ENCODE measurements around the gene CPED1. TPM values are rescaled to one million over a fixed set of nuclear protein-coding genes. Genes with fewer than 3 reads are reported as not detected.
"Not testable (repeated sequence)": the region's sequence is repeated elsewhere in the genome, so short reads cannot be mapped to it uniquely, and the experiment has no call there.

CPED1 gene
- total RNA-seq, 1 donor from 2014 or later, result 0.09 TPM

DNA sequence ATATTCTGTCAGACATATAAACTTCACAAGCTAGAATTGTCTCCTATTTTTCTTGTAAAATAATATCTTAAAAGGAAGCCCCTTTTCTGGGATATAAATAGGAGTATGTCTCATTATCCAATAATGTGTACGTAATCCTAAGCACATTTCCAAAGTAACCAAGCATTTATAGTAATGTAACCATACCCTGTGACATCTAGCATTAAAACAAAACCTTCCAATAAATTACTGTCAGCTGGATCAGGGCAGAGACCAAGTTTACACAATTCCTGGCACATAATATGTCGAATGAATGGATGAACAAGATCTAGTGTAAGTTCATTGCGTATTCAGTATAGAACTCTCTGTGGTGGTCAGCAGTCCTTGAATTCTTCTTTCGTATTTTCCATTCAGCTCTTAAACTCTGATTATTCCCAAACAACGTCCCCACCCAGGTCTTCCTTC is 14.3 kb downstream of the CPED1 start:
- Mint-ChIP-seq H3K9me3 (no peaks in the 10 kb centered on the region), H3K4me1 (no peaks in the 10 kb centered on the region), H3K27ac (no peak overlapping the region), H3K27me3 (peaks cover 12% of the 10 kb centered on the region), H3K4me3 (no peak overlapping the region), H3K36me3 (ENCODE audit: low read depth) (no peaks in the 10 kb centered on the region)
- intact Hi-C loops (cut with micrococcal nuclease), result no loop called here
- ChIA-PET POLR2A (interaction anchor here (1.0 kb wide), 1 partner anchor 97 kb away, joined by 3 read pairs; no protein-coding TSS in a partner anchor), CTCF (interaction anchor here (0.8 kb wide), 1 partner anchor 15 kb away, joined by 3 read pairs; the partner anchor contains the start of gene CPED1)
- no peak for DNase-seq
- no peak for ATAC-seq (ENCODE audit: low read depth)
- TF ChIP-seq, protein P1, sequence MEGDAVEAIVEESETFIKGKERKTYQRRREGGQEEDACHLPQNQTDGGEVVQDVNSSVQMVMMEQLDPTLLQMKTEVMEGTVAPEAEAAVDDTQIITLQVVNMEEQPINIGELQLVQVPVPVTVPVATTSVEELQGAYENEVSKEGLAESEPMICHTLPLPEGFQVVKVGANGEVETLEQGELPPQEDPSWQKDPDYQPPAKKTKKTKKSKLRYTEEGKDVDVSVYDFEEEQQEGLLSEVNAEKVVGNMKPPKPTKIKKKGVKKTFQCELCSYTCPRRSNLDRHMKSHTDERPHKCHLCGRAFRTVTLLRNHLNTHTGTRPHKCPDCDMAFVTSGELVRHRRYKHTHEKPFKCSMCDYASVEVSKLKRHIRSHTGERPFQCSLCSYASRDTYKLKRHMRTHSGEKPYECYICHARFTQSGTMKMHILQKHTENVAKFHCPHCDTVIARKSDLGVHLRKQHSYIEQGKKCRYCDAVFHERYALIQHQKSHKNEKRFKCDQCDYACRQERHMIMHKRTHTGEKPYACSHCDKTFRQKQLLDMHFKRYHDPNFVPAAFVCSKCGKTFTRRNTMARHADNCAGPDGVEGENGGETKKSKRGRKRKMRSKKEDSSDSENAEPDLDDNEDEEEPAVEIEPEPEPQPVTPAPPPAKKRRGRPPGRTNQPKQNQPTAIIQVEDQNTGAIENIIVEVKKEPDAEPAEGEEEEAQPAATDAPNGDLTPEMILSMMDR (IDR thresholded peaks at IDR 0.05), result no peak

DNA sequence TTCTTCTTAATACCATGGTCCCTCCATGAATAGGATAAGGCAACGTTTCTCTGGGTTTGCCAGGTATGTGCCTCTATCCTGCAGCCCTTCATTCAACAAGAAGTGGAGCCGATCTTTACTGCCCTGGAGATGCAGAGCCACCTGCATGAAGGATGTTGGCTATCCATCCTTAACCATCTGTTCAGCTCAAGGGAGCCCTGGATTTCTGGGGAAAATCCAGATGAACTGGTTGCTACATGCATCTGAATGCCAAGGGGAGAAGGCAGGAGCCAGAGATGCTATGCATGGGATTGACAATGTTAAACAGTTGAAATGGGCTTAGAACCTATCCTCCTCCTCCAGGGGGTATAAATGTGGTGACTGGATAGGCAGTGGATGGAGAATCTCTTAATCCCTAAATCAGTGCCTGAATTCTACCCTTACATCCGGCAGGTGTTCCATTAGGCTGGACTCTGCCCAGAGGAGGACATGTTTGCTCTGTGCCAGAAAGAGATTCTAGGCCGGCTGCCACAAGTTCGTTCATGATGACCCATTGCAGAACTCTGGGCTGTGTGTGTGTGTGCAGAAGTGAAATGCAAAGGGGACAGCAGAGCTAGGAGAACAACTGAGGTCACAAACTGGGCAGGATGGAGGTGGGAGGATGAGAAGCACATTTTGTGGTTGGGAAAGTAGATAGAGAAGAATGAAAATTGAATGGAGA is 15.6 kb downstream of the CPED1 start:
- H3K27ac Mint-ChIP-seq, result no peak overlapping the region
- H3K36me3 Mint-ChIP-seq (ENCODE audit: low read depth), result no peaks in the 10 kb centered on the region
- no peaks in the 10 kb centered on the region for H3K4me1 Mint-ChIP-seq
- ATAC-seq (ENCODE audit: low read depth) (no peak), DNase-seq (no peak)
- intact Hi-C loops (cut with micrococcal nuclease), result no loop called here
- POLR2A ChIA-PET, result no interaction called here
- H3K27me3 Mint-ChIP-seq, result peaks cover 12% of the 10 kb centered on the region
- no peak overlapping the region for H3K4me3 Mint-ChIP-seq
- TF ChIP-seq, protein P1 (IDR thresholded peaks at IDR 0.05), result no peak
- no peaks in the 10 kb centered on the region for H3K9me3 Mint-ChIP-seq
- CTCF ChIA-PET, result no interaction called here

DNA sequence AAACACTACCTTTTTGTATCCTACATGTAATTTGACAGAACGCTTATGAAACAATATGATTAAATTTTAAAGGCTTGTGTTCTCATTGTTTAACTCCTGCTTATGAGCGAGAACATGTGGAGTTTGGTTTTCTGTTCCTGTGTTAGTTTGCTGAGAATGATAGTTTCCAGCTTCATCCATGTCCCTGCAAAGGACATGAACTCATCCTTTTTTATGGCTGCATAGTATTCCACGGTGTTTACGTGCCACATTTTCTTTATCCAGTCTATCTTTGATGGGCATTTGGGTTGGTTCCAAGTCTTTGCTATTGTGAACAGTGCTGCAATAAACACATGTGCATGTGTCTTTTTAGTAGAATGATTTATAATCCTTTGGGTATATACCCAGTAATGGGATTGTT is 16.5 kb downstream of the CPED1 start:
- H3K27ac Mint-ChIP-seq; H3K4me3 Mint-ChIP-seq; POLR2A ChIA-PET; H3K36me3 Mint-ChIP-seq (ENCODE audit: low read depth); H3K9me3 Mint-ChIP-seq; intact Hi-C loops (cut with micrococcal nuclease); H3K4me1 Mint-ChIP-seq; DNase-seq; CTCF ChIA-PET; ATAC-seq (ENCODE audit: low read depth): not testable (repeated sequence)
- peaks cover 12% of the 10 kb centered on the region for H3K27me3 Mint-ChIP-seq

DNA sequence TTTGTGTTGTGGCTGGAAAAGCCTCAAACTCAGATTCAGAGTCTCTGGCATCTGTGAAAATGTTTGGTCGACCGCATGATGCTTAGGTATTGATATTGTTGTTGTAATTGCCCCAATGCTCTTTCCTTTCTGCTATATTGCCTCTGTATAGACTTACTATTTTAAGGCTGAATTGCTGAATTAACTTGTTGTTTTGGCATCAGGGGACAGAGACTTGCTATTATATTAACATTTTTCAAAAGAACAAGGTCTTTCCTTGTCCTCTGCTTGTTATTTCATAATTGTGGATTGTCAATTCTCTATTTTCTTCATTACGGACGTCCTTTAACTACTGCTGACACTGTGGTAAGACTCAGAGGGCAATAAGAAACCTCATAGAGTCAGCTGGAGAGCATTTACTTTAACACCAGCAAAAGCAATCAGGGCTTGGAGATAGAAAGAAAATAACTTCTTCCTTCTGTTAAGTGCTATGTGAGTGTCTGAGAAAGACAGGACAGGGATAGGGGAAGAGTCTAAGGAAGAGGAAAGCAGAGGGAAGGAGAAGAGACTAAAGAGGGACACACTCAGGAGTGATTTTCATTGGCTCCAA is 17.6 kb downstream of the CPED1 start:
- intact Hi-C loops (cut with micrococcal nuclease), result no loop called here
- Mint-ChIP-seq H3K27ac (no peak overlapping the region), H3K36me3 (ENCODE audit: low read depth) (no peaks in the 10 kb centered on the region), H3K4me1 (no peaks in the 10 kb centered on the region), H3K9me3 (no peaks in the 10 kb centered on the region), H3K4me3 (no peak overlapping the region), H3K27me3 (peaks cover 12% of the 10 kb centered on the region)
- DNase-seq (no peak), ATAC-seq (ENCODE audit: low read depth) (no peak)
- ChIA-PET POLR2A (no interaction called here), CTCF (interaction anchor here (0.7 kb wide), 1 partner anchor 211 kb away, joined by 3 read pairs; no protein-coding TSS in a partner anchor)
- TF ChIP-seq, protein P1 (IDR thresholded peaks at IDR 0.05), result no peak

DNA sequence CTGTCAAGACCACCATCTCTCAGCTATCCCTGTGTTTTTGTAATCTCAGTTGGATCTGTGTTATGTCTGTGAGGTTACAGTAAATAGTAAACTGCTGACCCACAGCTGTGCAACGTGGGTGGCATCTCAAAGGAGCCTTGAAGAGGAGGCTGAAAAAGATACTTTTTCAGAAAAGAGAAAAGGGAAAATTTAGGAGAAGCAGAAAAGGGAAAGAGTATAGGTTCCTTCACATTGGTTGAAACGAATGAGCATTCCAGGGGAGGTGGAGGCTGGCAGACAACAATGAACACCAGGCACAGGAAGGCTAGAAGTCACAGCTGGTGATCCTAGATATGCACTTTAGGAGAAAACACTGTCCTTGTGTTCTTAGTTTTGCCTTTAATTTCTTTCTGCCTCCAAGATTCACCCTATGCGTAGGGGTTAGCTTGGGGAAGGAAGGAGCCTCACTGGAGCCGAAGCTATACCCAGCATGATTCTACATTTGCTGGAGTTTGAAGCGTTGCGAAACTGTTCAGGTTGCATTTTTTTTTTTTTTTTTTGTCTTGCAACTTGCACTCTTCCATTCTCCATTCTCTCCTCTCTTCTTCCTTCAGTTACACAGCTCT is 18.3 kb downstream of the CPED1 start:
- CTCF ChIA-PET, result interaction anchor here (0.7 kb wide), 1 partner anchor 211 kb away, joined by 3 read pairs; no protein-coding TSS in a partner anchor
- no peaks in the 10 kb centered on the region for H3K9me3 Mint-ChIP-seq
- no peak overlapping the region for H3K4me3 Mint-ChIP-seq
- H3K27ac Mint-ChIP-seq, result no peak overlapping the region
- intact Hi-C loops (cut with micrococcal nuclease), result no loop called here
- POLR2A ChIA-PET, result no interaction called here
- no peaks in the 10 kb centered on the region for H3K36me3 Mint-ChIP-seq (ENCODE audit: low read depth)
- ATAC-seq (ENCODE audit: low read depth), result no peak
- no peak for DNase-seq
- TF ChIP-seq, protein P1 (IDR thresholded peaks at IDR 0.05), result no peak
- H3K4me1 Mint-ChIP-seq, result no peaks in the 10 kb centered on the region
- H3K27me3 Mint-ChIP-seq, result peaks cover 12% of the 10 kb centered on the region
